ENCODE measurements around the gene LYPD6B. TPM values are rescaled to one million over a fixed set of nuclear protein-coding genes. Genes with fewer than 3 reads are reported as not detected.

Gene LYPD6B
- total RNA-seq, 5 donors from 2014 or later (not counting 1 experiment from before 2014, with no cell fraction given): not detected

GRCh38 chr2:149056541-149057255, 18.2 kb downstream of the LYPD6B start:
- no peak overlapping the region for H3K27ac Mint-ChIP-seq
- Histone ChIP-seq H3K4me3 (ENCODE audit: control insufficient read depth in 1 of 2, extremely low read depth in 1 of 2, low read length in 1 of 2) (no peak overlapping the region), H3K27ac (ENCODE audit: low read length) (no peak overlapping the region), H3K36me3 (ENCODE audit: control insufficient read depth in 2 of 2, extremely low read depth in 1 of 2, insufficient read depth in 1 of 2, low read length in 1 of 2) (no peaks in the 10 kb centered on the region), H3K27me3 (replicated peaks in 1 of 2; ENCODE audit: control insufficient read depth in 2 of 2, extremely low read depth in 1 of 2, insufficient read depth in 2 of 2, low read length in 1 of 2) (peaks cover 0 to 5% of the 10 kb centered on the region in 2 experiments), H3K9me3 (no peaks in the 10 kb centered on the region), H3K4me1 (ENCODE audit: control insufficient read depth in 1 of 2, extremely low read depth in 1 of 2, insufficient read depth in 2 of 2, low read length in 2 of 2) (no peaks in the 10 kb centered on the region)
- peaks cover 18 to 24% of the 10 kb centered on the region in 2 donors for H3K27me3 Mint-ChIP-seq
- H3K9me3 Mint-ChIP-seq: no peaks in the 10 kb centered on the region
- ChIA-PET CTCF (no interaction called here), POLR2A (no interaction called here)
- DNase-seq (no peak), ATAC-seq (replicated peaks in 1 of 4) (no peak)
- no peaks in the 10 kb centered on the region for H3K4me1 Mint-ChIP-seq
- WGBS (ENCODE audit: insufficient coverage): 84% methylated on average over 3 of the region's 6 CpGs
- no peak overlapping the region for H3K4me3 Mint-ChIP-seq
- no peaks in the 10 kb centered on the region for H3K36me3 Mint-ChIP-seq

- ChIA-PET POLR2A (no interaction called here), CTCF (no interaction called here)
- DNase-seq (no peak), ATAC-seq (replicated peaks in 1 of 4) (no peak)
- Mint-ChIP-seq H3K4me3 (no peak overlapping the region), H3K27me3 (peaks cover 14 to 24% of the 10 kb centered on the region in 2 donors), H3K27ac (no peak overlapping the region), H3K9me3 (no peaks in the 10 kb centered on the region), H3K4me1 (no peaks in the 10 kb centered on the region), H3K36me3 (no peaks in the 10 kb centered on the region)
- no peak overlapping the region for H3K4me3 ChIP-seq (ENCODE audit: control insufficient read depth in 1 of 2, extremely low read depth in 1 of 2, low read length in 1 of 2)
- no peak overlapping the region for H3K27ac ChIP-seq (ENCODE audit: low read length)
- no peaks in the 10 kb centered on the region for H3K36me3 ChIP-seq (ENCODE audit: control insufficient read depth in 2 of 2, extremely low read depth in 1 of 2, insufficient read depth in 1 of 2, low read length in 1 of 2)
- WGBS (ENCODE audit: insufficient coverage): 88% methylated on average over 1 of the region's 5 CpGs
- H3K4me1 ChIP-seq (ENCODE audit: control insufficient read depth in 1 of 2, extremely low read depth in 1 of 2, insufficient read depth in 2 of 2, low read length in 2 of 2): no peaks in the 10 kb centered on the region
- H3K27me3 ChIP-seq (replicated peaks in 1 of 2; ENCODE audit: control insufficient read depth in 2 of 2, extremely low read depth in 1 of 2, insufficient read depth in 2 of 2, low read length in 1 of 2): peaks cover 0 to under 1% of the 10 kb centered on the region in 2 experiments
- H3K9me3 ChIP-seq: no peaks in the 10 kb centered on the region
Measured at GRCh38 chr2:149057401-149057800, 18.9 kb downstream of the LYPD6B start.

GRCh38 chr2:149058936-149059335, 20.4 kb downstream of the LYPD6B start:
- Mint-ChIP-seq H3K27me3 (peaks cover 13 to 20% of the 10 kb centered on the region in 2 donors), H3K36me3 (no peaks in the 10 kb centered on the region), H3K27ac (no peak overlapping the region), H3K9me3 (no peaks in the 10 kb centered on the region), H3K4me3 (no peak overlapping the region), H3K4me1 (no peaks in the 10 kb centered on the region)
- POLR2A ChIA-PET: no interaction called here
- Histone ChIP-seq H3K27ac (ENCODE audit: low read length) (no peak overlapping the region), H3K36me3 (ENCODE audit: control insufficient read depth in 2 of 2, extremely low read depth in 1 of 2, insufficient read depth in 1 of 2, low read length in 1 of 2) (no peaks in the 10 kb centered on the region), H3K27me3 (replicated peaks in 1 of 2; ENCODE audit: control insufficient read depth in 2 of 2, extremely low read depth in 1 of 2, insufficient read depth in 2 of 2, low read length in 1 of 2) (no peaks in the 10 kb centered on the region), H3K9me3 (no peaks in the 10 kb centered on the region), H3K4me3 (ENCODE audit: control insufficient read depth in 1 of 2, extremely low read depth in 1 of 2, low read length in 1 of 2) (no peak overlapping the region), H3K4me1 (ENCODE audit: control insufficient read depth in 1 of 2, extremely low read depth in 1 of 2, insufficient read depth in 2 of 2, low read length in 2 of 2) (no peaks in the 10 kb centered on the region)
- WGBS (ENCODE audit: insufficient coverage): 78% methylated on average over 4 of the region's 5 CpGs
- CTCF ChIA-PET: no interaction called here
- ATAC-seq (replicated peaks in 1 of 4) (no peak), DNase-seq (no peak)

- no peak for DNase-seq
- CTCF ChIA-PET: no interaction called here
- Mint-ChIP-seq H3K27ac (no peak overlapping the region), H3K36me3 (no peaks in the 10 kb centered on the region), H3K27me3 (peaks cover 13 to 17% of the 10 kb centered on the region in 2 donors), H3K4me1 (no peaks in the 10 kb centered on the region), H3K4me3 (no peak overlapping the region), H3K9me3 (no peaks in the 10 kb centered on the region)
- no peak overlapping the region for H3K4me3 ChIP-seq (ENCODE audit: control insufficient read depth in 1 of 2, extremely low read depth in 1 of 2, low read length in 1 of 2)
- H3K4me1 ChIP-seq (ENCODE audit: control insufficient read depth in 1 of 2, extremely low read depth in 1 of 2, insufficient read depth in 2 of 2, low read length in 2 of 2): no peaks in the 10 kb centered on the region
- no peak overlapping the region for H3K27ac ChIP-seq (ENCODE audit: low read length)
- no peak for ATAC-seq (replicated peaks in 1 of 4)
- no peaks in the 10 kb centered on the region for H3K9me3 ChIP-seq
- H3K36me3 ChIP-seq (ENCODE audit: control insufficient read depth in 2 of 2, extremely low read depth in 1 of 2, insufficient read depth in 1 of 2, low read length in 1 of 2): no peaks in the 10 kb centered on the region
- POLR2A ChIA-PET: no interaction called here
- H3K27me3 ChIP-seq (replicated peaks in 1 of 2; ENCODE audit: control insufficient read depth in 2 of 2, extremely low read depth in 1 of 2, insufficient read depth in 2 of 2, low read length in 1 of 2): no peaks in the 10 kb centered on the region
- no CpG with 5 or more reads among the region's 1 CpG for WGBS (ENCODE audit: insufficient coverage)
Measured at GRCh38 chr2:149059822-149060221, 21.3 kb downstream of the LYPD6B start.

GRCh38 chr2:149061133-149061745, 22.7 kb downstream of the LYPD6B start:
- no peaks in the 10 kb centered on the region for H3K4me1 ChIP-seq (ENCODE audit: control insufficient read depth in 1 of 2, extremely low read depth in 1 of 2, insufficient read depth in 2 of 2, low read length in 2 of 2)
- no peaks in the 10 kb centered on the region for H3K36me3 Mint-ChIP-seq
- H3K4me3 Mint-ChIP-seq: no peak overlapping the region
- ATAC-seq (replicated peaks in 1 of 4): no peak
- WGBS (ENCODE audit: insufficient coverage): no CpG with 5 or more reads among the region's 2 CpGs
- ChIA-PET CTCF (no interaction called here), POLR2A (no interaction called here)
- no peaks in the 10 kb centered on the region for H3K36me3 ChIP-seq (ENCODE audit: control insufficient read depth in 2 of 2, extremely low read depth in 1 of 2, insufficient read depth in 1 of 2, low read length in 1 of 2)
- no peaks in the 10 kb centered on the region for H3K9me3 ChIP-seq
- no peak overlapping the region for H3K4me3 ChIP-seq (ENCODE audit: control insufficient read depth in 1 of 2, extremely low read depth in 1 of 2, low read length in 1 of 2)
- H3K9me3 Mint-ChIP-seq: no peaks in the 10 kb centered on the region
- H3K27me3 ChIP-seq (replicated peaks in 1 of 2; ENCODE audit: control insufficient read depth in 2 of 2, extremely low read depth in 1 of 2, insufficient read depth in 2 of 2, low read length in 1 of 2): no peaks in the 10 kb centered on the region
- peaks cover 4 to 7% of the 10 kb centered on the region in 2 donors for H3K27me3 Mint-ChIP-seq
- no peak for DNase-seq
- no peak overlapping the region for H3K27ac ChIP-seq (ENCODE audit: low read length)
- no peak overlapping the region for H3K27ac Mint-ChIP-seq
- H3K4me1 Mint-ChIP-seq: no peaks in the 10 kb centered on the region

GRCh38 chr2:149062531-149062930, 24.0 kb downstream of the LYPD6B start:
- Mint-ChIP-seq H3K36me3 (no peaks in the 10 kb centered on the region), H3K4me3 (no peak overlapping the region), H3K27me3 (peaks cover 2 to 9% of the 10 kb centered on the region in 2 donors), H3K4me1 (no peaks in the 10 kb centered on the region), H3K27ac (no peak overlapping the region), H3K9me3 (peaks cover 0 to 4% (median 0%) of the 10 kb centered on the region in 3 donors)
- DNase-seq (no peak), ATAC-seq (replicated peaks in 1 of 4) (no peak)
- Histone ChIP-seq H3K27me3 (replicated peaks in 1 of 2; ENCODE audit: control insufficient read depth in 2 of 2, extremely low read depth in 1 of 2, insufficient read depth in 2 of 2, low read length in 1 of 2) (no peaks in the 10 kb centered on the region), H3K9me3 (no peaks in the 10 kb centered on the region), H3K4me1 (ENCODE audit: control insufficient read depth in 1 of 2, extremely low read depth in 1 of 2, insufficient read depth in 2 of 2, low read length in 2 of 2) (no peaks in the 10 kb centered on the region), H3K4me3 (ENCODE audit: control insufficient read depth in 1 of 2, extremely low read depth in 1 of 2, low read length in 1 of 2) (no peak overlapping the region), H3K36me3 (ENCODE audit: control insufficient read depth in 2 of 2, extremely low read depth in 1 of 2, insufficient read depth in 1 of 2, low read length in 1 of 2) (no peaks in the 10 kb centered on the region), H3K27ac (ENCODE audit: low read length) (no peak overlapping the region)
- CTCF ChIA-PET: no interaction called here
- POLR2A ChIA-PET: no interaction called here
- 75% methylated on average over 1 of the region's 3 CpGs for WGBS (ENCODE audit: insufficient coverage)

All from T-cell (primary cell).